KBM-7 (cell line): Measurements from ENCODE around the gene C4orf17.
"Not testable (repeated sequence)": the region's sequence is repeated elsewhere in the genome, so short reads cannot be mapped to it uniquely, and the experiment has no call there.

Source experiments
- DNase-seq: peaks from one replicate; pipeline ENCODE4 v3.0.0-alpha.2; 2015
- in situ Hi-C: fragments of 300-500 bp; cut with MboI; formaldehyde crosslinking; loops from 2 replicates; pipeline ENCODE4 v1.14.3; 2020; ENCODE audit warnings: low sequenced_read_pairs, low pct_unique_long_range_greater_than_20kb, mixed read lengths

The C4orf17 gene

DNA sequence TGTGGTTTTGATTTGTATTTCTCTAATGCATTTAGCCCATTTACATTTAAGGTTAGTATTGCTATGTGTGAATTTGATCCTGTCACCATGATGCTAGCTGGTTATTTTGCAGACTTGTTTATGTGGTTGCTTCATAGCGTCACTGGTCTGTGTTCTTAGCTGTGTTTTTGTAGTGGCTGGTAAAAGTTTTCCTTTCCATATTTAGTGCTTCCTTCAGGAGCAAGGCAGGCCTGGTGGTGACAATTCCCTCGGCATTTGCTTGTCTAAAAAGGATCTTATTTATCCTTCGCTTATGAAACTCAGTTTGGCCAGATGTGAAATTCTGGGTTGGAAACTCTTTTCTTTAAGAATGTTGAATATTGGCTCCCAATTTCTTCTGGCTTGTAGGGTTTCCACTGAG lies 23.9 kb downstream of the C4orf17 start:
- DNase-seq, in situ Hi-C loops: not testable (repeated sequence)

DNA sequence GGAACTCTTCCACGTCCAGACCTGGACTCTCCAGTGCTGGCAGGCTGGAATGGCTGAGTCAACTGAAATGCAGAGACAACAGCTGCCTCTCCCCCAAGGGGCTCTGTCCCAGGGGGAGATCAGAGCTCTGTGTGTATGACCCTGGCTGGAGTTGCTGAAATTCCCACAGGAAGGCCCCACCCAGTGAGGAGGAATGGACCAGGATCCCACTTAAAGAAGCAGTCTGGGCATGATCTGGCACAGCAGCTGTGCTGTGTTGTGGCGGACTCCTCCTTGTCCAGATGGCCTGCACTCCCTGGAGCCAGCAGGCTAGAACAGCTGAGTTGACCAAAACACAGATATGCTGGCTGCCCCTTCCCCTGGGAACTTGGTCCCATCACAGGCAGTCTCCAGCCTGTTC lies 25.4 kb downstream of the C4orf17 start:
- DNase-seq, result no peak
- in situ Hi-C loops, result no loop called here

DNA sequence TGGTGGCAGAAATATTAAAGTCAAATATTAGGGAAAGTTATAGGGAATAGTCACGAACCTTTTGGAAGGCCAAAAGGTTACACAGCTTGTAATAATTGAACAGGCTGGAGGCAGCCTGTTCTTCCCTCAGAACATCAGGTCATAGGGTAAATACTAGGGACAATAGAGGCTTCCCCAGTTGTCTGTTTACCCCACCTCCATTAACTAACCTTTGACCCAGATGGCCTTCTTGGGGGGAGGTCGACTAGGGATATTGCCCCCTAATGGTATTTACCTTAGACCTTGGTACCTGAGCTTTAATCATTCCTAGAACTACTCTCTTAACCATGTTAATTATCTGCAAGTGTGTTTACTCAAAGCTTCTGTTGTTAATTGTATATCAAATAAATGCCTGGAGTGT lies 26.0 kb downstream of the C4orf17 start:
- in situ Hi-C loops, result no loop called here
- DNase-seq, result no peak

DNA sequence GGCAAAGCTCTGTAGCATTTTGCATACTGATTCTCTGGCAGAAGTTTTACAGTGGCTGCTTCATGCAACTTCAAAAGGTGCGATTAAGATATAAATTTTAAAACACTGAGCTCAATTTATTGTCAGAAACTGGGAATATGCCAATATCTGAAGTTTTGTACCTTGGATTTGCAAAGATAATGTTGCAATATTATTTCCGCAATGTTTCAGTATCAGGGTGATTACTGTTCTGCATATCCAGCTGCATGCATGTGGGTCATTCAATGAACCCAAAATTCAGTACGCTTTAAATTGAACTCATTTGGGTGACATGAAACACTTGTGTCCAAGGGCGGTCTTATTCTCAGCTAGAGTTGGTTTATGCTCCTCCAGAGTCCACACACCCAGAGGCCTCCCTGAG lies 26.9 kb downstream of the C4orf17 start:
- in situ Hi-C loops, result no loop called here
- no peak for DNase-seq

- DNase-seq, result no peak
- in situ Hi-C loops, result no loop called here
Measured at GRCh38 chr4:99540277-99540939, 29.6 kb downstream of the C4orf17 start.

DNA sequence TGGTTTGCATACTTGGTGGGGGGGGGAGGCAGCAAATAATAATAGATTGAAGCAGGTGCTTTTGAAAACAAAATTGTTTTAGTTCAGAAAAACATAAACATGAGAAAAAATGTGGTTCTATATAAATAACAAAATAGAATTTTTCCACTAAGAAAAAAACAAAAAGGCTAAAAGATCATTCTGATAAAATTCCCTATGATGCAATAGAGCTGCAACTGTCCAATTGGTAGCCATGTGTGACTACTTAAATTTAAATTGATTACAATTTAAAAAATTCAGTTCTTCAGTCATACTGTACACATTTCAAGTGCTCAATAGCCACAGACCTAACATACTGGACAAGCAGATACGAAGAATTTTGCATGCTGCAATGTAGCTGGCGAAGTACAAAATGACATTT lies 42.1 kb downstream of the C4orf17 start:
- in situ Hi-C loops, result no loop called here

DNA sequence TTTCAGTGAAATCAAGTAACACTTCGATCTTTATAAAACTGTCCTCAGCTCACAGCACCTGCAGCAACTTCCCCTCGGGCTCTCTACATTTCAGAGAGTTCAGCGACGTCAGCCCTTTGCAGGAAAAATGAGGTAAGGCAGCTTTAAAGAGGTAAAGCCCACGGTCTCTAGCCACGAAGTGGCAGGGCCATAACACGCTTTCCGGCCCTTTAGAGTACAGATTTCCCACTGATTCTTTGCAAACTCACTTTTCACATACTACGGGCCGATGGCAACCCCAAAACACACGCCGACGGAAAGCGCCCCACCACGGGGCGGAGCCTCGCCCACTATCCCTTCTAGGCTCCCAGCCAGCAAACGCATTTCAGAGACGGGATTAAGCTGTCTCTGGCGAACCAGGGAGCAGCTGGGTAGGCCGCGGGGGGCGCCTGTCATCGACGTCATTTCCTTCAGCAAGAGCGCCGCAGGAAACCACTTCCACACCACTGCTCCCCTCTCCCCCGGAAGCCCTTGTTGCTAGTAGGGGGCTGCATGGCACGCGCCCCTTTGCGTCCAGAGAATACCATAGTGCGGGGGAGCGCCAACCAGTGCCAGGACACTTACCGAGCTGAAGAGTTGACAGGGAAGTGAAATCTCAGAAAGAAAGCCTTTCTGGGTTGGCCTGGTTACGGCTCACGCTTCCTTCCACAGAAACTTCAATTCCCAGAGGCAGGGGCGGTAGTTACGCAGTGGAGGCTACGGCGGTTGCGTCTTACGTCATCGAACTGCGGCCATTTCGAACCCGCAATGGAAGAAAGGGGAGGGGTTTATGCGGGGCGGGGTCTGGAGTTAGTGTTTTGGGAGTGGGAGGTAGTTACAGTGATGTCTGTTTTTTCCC lies 52.7 kb downstream of the C4orf17 start, which contains the start of gene TRMT10A:
TSS of gene TRMT10A (minus strand) at position 730 of the 877 bp plus-strand sequence. CDS start 4,701 bp downstream, outside the sequence.
- peak; percentile 98 for DNase-seq
- in situ Hi-C loops, result no loop called here

More for the DNA sequence above, 42.1 kb downstream of the C4orf17 start:
- no peak for DNase-seq

DNA sequence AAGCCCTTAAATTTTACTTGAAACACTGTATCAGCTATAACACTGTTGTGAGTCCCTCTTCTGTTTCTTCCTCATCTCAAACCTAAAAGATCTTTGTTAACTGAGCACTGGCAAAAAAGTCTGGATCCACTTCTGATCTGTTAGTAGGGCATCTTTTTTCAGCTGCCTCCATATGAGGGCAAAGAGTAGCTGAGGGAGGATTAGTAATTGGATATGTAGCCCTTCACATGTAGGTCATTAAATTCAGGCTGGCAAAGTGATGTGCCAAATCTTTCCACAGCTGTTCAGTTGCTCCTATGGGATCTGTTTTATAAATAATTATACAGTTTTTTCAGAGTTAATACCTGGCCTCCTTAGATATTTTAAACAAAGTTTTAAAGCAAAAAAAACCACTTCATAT lies 54.1 kb downstream of the C4orf17 start:
- in situ Hi-C loops, result no loop called here
- DNase-seq, result no peak

DNA sequence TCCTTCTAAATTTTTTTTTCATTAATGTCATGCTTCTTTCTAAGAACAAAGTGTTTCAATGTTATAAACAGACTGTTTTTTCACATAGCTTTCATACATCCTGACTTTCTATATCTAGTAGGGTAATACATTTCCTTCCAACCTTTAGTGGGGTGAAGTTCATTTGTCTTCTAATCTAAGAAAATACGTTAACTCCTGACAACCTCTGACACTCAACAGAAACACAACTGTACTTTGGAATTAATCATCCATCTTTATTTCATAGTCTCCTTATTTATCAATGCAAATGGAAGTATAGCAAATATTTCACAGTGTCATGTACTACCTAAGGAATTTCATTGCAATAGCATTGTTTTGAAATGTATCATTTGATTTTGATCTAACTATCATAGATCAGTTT lies 61.1 kb downstream of the C4orf17 start:
- in situ Hi-C loops, result no loop called here
- no peak for DNase-seq

DNA sequence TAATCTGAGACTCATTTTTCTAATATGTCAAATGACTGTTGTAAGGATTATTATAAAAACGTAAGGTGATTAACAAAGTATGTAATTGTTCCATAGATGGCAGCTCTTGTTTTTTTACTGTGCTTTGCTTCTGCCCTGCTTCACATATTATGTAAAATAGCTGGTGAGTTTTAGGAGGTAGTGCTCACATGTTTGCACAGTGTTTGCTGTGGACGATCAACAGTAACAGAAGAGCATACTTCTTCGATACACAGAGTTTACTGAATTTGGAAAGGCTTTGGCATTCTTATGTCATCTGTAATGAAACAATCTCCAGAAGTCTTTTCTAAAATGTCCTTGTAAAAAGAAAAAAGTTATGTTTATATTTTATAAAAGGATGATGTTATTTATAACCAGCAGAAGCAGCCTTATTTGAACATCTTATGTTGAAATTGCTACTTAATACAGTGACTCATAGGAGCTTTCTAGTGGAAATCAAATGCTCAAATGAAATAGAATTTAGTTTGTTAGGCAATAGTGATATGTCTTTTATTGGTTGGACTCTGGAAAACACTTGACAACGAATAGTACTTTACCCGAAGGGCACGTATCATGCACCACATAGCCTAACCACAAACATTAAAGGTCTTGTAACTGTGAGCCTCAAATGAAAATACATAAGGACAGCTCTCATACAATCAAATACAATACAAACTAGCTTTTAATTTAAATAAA lies 61.9 kb downstream of the C4orf17 start:
- no peak for DNase-seq
- in situ Hi-C loops, result no loop called here

DNA sequence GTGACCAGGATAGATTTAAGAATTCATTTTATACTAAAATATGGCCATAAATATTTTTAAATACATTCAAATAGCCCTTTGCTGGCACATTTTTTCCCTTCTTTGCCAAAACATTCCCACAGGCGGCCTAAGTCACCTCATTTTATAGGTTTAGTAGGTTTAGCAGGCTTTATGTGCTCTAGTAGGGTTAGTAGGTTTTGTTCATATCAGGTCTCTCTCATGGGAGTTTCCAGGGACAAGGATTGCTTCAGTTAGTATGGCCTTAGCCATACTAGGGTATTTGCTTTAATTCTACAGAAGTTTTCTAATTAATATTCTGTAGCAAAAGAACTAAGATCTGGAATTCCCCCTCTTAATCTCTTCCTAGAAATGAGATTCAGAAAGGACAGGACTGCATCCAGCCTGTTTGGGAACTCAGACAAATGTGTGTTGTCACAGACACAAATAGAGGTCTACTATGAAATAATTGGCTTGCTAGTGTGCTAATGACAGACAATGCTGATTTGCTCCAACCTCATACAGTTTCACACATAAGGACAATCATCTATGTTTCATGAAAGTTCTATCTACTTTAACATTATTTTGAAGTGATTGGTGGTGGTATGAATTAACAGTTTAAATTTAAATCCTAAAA lies 63.0 kb downstream of the C4orf17 start:
- in situ Hi-C loops, result no loop called here
- no peak for DNase-seq

DNA sequence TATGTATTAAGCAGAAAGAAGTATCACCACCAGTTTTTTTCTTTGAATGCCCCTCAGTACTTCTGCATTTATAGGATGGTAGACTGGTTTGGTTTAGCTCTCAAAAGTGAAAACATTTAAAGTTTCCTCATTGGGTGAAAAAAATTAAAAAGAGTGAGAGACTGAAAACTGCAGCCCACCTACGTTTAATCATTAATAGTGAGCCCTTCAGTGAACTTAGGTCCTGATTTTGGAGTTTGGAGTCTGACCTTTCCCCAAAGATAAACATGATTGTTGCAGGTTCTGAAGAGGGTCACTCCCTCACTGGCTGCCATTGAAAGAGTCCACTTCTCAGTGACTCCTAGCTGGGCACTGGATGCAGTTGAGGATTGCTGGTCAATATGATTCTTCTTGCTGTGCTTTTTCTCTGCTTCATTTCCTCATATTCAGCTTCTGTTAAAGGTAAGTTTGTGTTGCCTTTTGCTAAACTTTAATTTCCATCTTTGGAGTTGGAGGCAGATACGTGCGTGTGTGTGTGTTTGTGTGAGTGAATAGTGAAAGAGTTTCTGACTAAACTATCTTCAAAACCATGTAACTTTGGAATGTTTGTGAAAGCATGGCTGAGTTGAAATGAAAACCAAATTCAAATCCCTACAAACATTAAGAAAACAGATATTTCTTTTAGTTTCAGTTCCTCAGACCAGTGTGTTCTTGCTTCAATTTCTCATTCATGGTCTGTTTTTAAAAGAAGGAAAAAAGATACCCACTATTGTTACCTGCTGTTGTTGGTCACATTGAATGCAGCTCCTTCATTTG lies 63.9 kb downstream of the C4orf17 start, which contains the start of gene MTTP:
TSS of gene MTTP (plus strand) at position 295 of the 795 bp plus-strand sequence. CDS start at position 381, 86 bp downstream.
- DNase-seq, result no peak
- in situ Hi-C loops, result no loop called here

DNA sequence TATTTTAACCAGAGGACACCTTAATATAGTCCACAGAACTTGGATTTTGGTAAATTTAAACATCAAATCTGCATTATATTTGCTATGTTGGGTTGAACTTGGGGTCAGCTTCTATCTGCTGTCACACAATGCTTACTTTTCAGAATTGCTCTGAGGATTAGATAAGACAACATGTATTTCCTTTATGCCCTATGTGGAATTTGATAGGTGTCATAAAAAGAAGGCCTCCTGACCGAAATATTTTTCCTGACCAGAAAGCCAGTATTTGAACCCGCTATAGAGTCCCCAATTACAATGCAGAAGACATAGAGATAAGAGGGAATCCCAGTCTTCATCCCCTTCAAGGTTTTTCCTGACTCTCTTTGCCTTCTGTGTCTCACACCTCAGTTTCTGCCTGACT lies 67.9 kb downstream of the C4orf17 start:
- DNase-seq, result no peak
- in situ Hi-C loops, result no loop called here

- in situ Hi-C loops, result no loop called here
Measured at GRCh38 chr4:99585516-99585915, 74.7 kb downstream of the C4orf17 start.

GRCh38 chr4:99586322-99586721 lies 75.5 kb downstream of the C4orf17 start:
- no peak for DNase-seq
- in situ Hi-C loops, result no loop called here

More at GRCh38 chr4:99585516-99585915, 74.7 kb downstream of the C4orf17 start:
- DNase-seq, result no peak

DNA sequence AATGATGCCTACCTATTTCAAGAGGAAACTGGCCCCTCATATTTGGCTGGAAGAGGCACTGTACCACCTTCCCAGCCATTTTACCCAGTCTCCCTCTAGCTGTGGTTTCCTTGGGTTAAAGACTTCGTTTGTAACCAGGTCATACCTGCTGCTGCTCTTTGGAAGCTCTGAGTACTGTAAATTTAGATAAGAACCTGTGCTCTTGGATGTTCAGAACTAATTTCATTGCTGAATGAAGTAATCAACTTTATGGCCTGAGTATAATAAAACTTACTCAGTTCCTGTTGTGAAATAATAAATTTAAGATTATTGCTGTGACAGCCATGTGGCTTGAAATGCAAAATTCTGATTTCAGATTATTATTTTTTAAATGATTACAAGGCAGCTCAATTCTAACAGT lies 76.0 kb downstream of the C4orf17 start:
- in situ Hi-C loops, result no loop called here
- DNase-seq, result no peak

- DNase-seq, result no peak
- in situ Hi-C loops, result no loop called here
Measured at GRCh38 chr4:99587309-99587708, 76.5 kb downstream of the C4orf17 start.

- DNase-seq, result no peak
- in situ Hi-C loops, result no loop called here
Measured at GRCh38 chr4:99587803-99588202, 77.0 kb downstream of the C4orf17 start.
